Urothelium cell line (cell line): ENCODE data around the gene ARCN1.
A peak's percentile ranks its signal among the peaks of the same experiment; 100 is the strongest.

Source experiments
- DNase-seq: peaks from one replicate; pipeline ENCODE4 v3.0.0; 2011; ENCODE audit warnings: low spot score, mixed read lengths
- FAIRE-seq: peaks from 2 replicates; lab custom pipeline; 2011; peaks lifted over from hg19 to GRCh38; lab: Jason Lieb, UNC

Gene ARCN1

DNA sequence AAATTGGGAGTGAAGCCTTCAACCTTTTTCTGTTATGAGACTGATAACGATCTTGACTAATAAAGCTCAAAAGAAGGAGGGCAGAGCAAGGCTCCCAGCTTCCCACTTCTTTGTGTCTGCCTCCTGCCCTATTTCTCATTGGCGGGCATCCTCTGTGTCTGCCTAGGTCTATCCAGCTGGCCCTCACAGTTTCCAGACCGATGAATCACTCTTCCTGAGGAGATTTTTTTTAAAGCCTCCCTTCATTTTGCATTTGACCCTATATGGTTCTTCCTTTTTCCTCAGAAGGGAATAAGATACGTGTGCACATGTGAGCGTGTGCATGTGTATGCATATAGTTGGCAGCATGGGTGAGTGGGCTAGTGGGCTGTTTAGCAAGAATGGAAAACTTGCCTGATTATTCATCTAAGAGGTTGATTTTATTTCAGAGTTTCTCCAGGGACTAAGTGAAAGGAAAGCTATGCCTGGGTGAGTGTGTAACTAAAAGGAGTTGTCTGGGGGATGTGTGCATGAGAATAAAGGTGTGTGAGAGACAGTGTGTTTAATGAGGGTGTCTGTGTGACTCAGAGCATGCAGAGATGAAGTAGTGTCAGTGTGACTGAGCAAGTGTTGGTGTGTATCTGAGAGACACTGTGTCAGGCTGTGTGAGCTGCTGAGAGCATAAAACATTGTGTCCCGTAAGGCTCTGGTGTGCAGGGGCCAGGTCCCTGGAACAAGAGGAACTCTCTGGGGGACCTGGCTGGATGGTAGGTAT, 47.4 kb downstream of the ARCN1 start:
- DNase-seq (peak; percentile 73), FAIRE-seq (no peak)

DNA sequence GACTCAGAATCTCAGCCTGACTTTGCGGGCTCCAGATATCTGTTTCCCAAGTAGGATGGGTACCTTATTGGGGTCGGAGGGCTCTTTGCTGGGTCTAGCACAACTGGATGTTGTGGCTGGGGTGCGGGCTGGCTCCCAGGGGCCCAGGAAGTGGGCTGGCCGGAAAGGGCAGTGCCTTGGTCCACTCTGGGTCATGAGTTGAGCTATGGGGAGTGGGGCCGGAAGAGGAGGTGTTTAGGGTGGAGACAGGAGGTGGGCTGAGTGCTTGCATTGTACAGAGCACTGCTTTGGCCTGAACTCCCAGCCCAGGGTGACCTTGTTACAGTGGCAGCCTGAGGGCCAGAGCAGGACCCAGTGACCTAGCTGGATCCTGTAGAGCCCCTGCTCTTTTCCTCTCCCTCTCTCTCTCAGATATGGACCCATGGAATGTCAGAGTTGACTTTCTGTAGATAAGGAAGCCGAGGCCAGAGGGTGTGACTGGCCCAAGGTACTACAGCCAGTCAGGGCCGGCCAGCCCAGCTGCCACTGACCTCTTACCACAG, 48.4 kb downstream of the ARCN1 start:
- FAIRE-seq: no peak

GRCh38 chr11:118621071-118621783, 49.0 kb downstream of the ARCN1 start:
- DNase-seq: peak; percentile 86
- FAIRE-seq: no peak

More for the DNA sequence above, 48.4 kb downstream of the ARCN1 start:
- DNase-seq: no peak

GRCh38 chr11:118621784-118622375, 49.7 kb downstream of the ARCN1 start:
- FAIRE-seq: no peak

GRCh38 chr11:118622376-118623268, 50.4 kb downstream of the ARCN1 start:
- FAIRE-seq: no peak
- peak; percentile 69 for DNase-seq

More at GRCh38 chr11:118621784-118622375, 49.7 kb downstream of the ARCN1 start:
- DNase-seq: no peak

DNA sequence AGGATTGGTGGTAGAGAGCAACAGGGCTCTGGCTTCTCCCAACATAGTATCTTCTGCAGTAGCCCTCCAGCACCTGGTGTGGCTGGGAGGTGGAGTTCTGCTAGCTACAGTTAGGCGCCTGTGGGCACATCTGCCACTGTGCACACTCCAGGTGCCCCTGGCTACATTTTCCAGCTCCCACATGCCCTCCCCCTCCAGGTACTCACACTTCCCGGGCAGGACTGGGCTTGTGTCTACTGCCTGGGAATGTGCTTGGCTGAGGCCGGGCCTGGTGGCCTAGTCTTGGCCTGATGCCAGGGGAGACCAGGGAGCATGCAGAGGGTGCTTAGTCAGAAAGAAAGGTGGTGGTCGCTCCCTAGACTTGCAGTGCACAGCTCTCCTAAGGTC, 51.1 kb downstream of the ARCN1 start:
- peak; percentile 57 for DNase-seq
- FAIRE-seq: no peak

DNA sequence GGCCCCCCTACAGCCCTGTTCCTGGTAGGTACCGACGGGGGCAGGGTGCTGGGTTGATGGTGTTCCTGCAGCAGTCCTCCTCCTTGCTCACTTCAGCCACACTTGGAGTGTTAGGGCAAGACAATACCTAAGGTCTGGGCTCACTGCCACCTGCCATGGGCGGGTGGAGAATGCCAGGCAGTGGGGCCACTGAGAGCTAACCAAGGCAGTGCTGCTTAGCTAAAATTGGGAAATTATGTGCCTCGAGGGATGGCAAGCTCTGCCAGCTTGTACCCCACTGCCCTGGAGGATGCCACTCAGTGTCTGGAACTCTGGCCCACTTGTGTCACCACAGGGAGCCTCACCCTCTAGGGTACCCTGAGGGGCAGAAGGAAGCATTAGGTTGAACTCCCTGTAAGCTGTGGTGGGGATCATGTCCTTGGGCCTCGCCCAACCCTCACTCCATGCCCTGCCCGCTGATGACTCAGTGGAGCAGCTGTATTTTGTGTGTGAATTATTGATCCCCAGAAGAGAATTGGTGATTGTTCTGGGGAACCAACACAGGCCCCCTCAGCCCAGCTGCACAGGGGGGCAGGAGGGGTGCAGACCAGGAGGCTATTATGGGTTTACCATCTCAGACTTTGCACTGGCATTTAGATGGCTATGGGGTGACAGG, 53.0 kb downstream of the ARCN1 start:
- FAIRE-seq (no peak), DNase-seq (no peak)

DNA sequence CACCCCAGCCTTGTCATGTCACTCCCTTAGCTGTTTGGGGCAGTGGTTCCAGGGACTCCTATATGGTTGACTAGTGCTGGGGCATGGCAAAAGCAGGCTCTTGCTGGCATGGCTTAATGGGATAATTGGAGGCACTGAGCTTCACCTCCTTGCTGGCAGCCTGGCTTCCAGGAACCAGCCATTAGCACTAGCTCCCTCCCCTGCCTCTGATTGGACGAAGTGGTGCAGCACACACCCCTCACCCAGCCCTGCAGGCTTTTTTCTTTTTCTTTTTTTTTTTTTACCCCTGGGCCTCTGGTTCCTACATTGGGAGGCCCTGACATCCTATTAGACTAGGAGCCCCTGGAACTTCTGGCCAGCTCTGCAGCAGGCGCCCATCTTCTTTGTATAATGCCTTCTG, 53.8 kb downstream of the ARCN1 start:
- no peak for DNase-seq
- no peak for FAIRE-seq

DNA sequence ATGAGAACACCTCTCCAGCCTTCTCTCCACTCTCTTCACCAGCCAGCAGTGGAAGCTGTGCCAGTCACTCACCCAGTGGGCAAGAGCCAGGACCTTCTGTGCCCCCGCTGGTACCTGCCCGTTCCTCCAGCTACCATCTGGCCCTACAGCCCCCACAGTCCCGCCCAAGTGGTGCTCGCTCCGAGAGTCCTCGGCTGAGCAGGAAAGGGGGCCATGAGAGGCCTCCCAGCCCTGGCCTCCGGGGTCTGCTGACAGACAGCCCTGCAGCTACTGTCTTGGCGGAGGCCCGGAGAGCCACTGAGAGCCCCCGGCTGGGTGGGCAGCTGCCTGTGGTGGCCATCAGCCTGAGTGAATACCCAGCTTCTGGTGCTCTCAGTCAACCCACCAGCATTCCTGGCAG, 55.4 kb downstream of the ARCN1 start:
- DNase-seq (no peak), FAIRE-seq (no peak)

- FAIRE-seq (no peak), DNase-seq (no peak)
Observed at GRCh38 chr11:118628031-118628430, 55.8 kb downstream of the ARCN1 start.

DNA sequence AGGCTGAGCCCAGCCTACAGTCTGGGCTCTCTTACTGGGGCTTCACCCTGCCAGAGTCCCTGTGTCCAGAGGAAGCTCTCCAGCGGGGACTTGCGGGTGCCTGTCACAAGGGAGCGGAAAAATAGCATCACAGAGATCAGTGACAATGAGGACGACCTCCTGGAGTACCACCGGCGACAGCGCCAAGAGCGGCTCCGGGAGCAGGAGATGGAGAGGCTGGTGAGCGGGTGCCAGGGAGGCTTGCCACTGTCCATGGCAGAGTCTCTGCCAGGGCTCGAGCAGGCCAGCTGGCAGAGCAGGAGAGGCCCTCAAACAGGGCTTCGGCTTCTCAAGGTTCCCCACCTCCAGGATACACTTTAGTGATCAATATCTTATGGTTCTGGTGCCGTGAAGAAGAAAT, 56.2 kb downstream of the ARCN1 start:
- no peak for FAIRE-seq
- DNase-seq: no peak

- DNase-seq (no peak), FAIRE-seq (no peak)
Observed at GRCh38 chr11:118628861-118629549, 56.8 kb downstream of the ARCN1 start.

DNA sequence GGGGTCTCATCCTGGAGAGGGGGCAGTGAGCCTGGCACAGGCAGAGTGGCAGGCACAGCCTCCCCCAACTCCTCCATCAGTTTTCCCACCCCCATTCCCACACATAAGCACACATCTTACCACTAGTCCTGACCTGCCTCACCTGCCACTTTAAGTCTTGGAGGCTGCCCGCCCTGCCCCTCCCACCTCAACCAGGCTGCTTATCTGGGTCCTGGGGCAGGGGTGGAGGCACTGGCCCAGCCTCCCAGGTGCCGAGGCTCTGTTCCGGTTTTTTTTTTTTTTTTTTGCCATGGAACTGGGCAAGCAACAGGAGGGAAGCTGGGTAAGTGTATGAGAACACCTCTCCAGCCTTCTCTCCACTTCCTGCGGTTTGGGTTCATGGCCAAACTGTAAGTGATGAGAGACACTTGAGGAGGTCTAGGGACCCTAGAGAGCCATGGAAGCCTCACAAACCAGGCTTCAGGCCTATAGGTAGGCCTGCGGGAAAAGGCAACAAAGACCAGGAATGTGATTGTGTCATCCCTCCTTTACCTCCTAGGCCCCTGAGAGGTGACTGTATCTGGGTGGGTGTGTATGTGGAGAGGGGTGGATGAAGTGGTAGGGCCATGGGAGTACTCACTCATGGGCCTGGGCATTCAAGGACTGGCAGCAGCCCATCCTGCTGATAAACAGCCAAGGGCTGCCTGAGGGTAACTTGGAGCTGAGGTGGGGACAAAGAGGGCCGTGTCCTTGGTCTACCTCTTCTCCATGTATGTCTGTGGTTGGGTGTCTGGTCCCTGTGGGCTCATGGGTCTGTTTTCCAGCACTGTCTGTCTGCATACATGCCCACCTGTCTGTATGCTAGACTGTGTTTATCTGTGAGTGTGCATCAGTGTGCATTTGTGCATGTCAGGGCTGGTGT, 57.8 kb downstream of the ARCN1 start:
- no peak for FAIRE-seq
- DNase-seq: no peak

GRCh38 chr11:118631142-118631909, 59.1 kb downstream of the ARCN1 start:
- DNase-seq: no peak
- no peak for FAIRE-seq

GRCh38 chr11:118632577-118633318, 60.5 kb downstream of the ARCN1 start:
- FAIRE-seq (no peak), DNase-seq (no peak)

- FAIRE-seq: no peak
- DNase-seq: no peak
Observed at GRCh38 chr11:118633319-118633690, 61.1 kb downstream of the ARCN1 start.

DNA sequence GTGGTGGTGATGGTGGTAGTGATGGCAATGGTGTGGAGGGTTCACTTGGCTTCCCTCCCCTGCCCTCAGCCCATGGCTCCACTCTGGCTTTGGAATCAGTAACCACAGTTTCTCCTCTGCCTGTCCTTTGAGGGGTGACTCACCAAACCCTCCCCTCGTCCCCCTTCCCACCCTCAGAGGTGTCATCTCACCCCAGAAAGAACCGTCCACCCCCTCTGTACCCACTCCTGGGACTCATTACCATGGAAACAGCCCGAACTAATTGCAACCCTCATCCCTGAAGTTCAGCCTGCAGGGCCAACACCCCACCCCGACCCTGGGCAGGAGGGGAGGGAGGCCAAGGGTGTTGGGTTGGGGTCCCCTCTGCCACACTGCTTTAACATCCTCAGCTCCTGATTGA, 61.8 kb downstream of the ARCN1 start:
- no peak for DNase-seq
- FAIRE-seq: no peak
